ENCODE data around the gene SLC35B2. TPM values are rescaled to one million over a fixed set of nuclear protein-coding genes. Genes with fewer than 3 reads are reported as not detected.

SLC35B2 gene
- polyA plus RNA-seq (ENCODE audit: insufficient read length in 3 of 3): 10 to 100 TPM; 51.7 to 59.3 (median 56.5) TPM

GRCh38 chr6:44257025-44257752, at the start of gene SLC35B2:
SLC35B2 (minus strand) TSS chr6:44257528; CDS start chr6:44257410, 118 bp downstream.
- DNase-seq (ENCODE audit: low read depth in 3 of 3, low spot score in 2 of 3): no peak

GRCh38 chr6:44306710-44307109, 49.4 kb upstream of the SLC35B2 start:
- DNase-seq (ENCODE audit: low read depth in 3 of 3, low spot score in 2 of 3): no peak

GRCh38 chr6:44305200-44305725, 47.9 kb upstream of the SLC35B2 start:
- DNase-seq (ENCODE audit: low read depth in 3 of 3, low spot score in 2 of 3): no peak

- DNase-seq (ENCODE audit: low read depth in 3 of 3, low spot score in 2 of 3): no peak
These were observed 47.2 kb upstream of the SLC35B2 start for GRCh38 chr6:44304282-44305199.

- DNase-seq (ENCODE audit: low read depth in 3 of 3, low spot score in 2 of 3): no peak
These were observed 46.5 kb upstream of the SLC35B2 start for GRCh38 chr6:44303842-44304241.

GRCh38 chr6:44302856-44303255, 45.5 kb upstream of the SLC35B2 start:
- no peak for DNase-seq (ENCODE audit: low read depth in 3 of 3, low spot score in 2 of 3)

- DNase-seq (ENCODE audit: low read depth in 3 of 3, low spot score in 2 of 3): no peak
These were observed 44.6 kb upstream of the SLC35B2 start for GRCh38 chr6:44301782-44302564.

GRCh38 chr6:44301106-44301505, 43.8 kb upstream of the SLC35B2 start:
- no peak for DNase-seq (ENCODE audit: low read depth in 3 of 3, low spot score in 2 of 3)

- DNase-seq (ENCODE audit: low read depth in 3 of 3, low spot score in 2 of 3): no peak
These were observed 43.0 kb upstream of the SLC35B2 start for GRCh38 chr6:44300292-44300823.

- no peak for DNase-seq (ENCODE audit: low read depth in 3 of 3, low spot score in 2 of 3)
These were observed 41.5 kb upstream of the SLC35B2 start for GRCh38 chr6:44298864-44299263.

- DNase-seq (ENCODE audit: low read depth in 3 of 3, low spot score in 2 of 3): no peak
These were observed 40.9 kb upstream of the SLC35B2 start for GRCh38 chr6:44298055-44298803.

GRCh38 chr6:44297063-44298038, 40.0 kb upstream of the SLC35B2 start:
- DNase-seq (ENCODE audit: low read depth in 3 of 3, low spot score in 2 of 3): no peak

GRCh38 chr6:44294832-44295791, 37.8 kb upstream of the SLC35B2 start:
- DNase-seq (ENCODE audit: low read depth in 3 of 3, low spot score in 2 of 3): no peak

GRCh38 chr6:44292661-44293365, 35.5 kb upstream of the SLC35B2 start:
- DNase-seq (ENCODE audit: low read depth in 3 of 3, low spot score in 2 of 3): no peak

- DNase-seq (ENCODE audit: low read depth in 3 of 3, low spot score in 2 of 3): no peak
These were observed 34.5 kb upstream of the SLC35B2 start for GRCh38 chr6:44291841-44292240.

GRCh38 chr6:44289726-44290260, 32.5 kb upstream of the SLC35B2 start:
- no peak for DNase-seq (ENCODE audit: low read depth in 3 of 3, low spot score in 2 of 3)
